Cerebellar cortex (tissue), 1 donor: ENCODE measurements around the gene SETD7.

ENCODE experiments used
- DNase-seq: peaks from one replicate; pipeline ENCODE4 v3.0.0-alpha.2; 2015; ENCODE audit warnings: low spot score

Gene SETD7

GRCh38 chr4:139509727-139510410 lies 46.1 kb downstream of the SETD7 start:
- DNase-seq: peak; percentile 69

- no peak for DNase-seq
Measured at GRCh38 chr4:139508581-139509237, 47.3 kb downstream of the SETD7 start.

GRCh38 chr4:139506774-139507173 lies 49.2 kb downstream of the SETD7 start:
- DNase-seq: no peak

GRCh38 chr4:139503622-139504166 lies 52.3 kb downstream of the SETD7 start:
- DNase-seq: no peak

GRCh38 chr4:139501927-139502899 lies 53.8 kb downstream of the SETD7 start:
- DNase-seq: no peak

GRCh38 chr4:139501527-139501926 lies 54.5 kb downstream of the SETD7 start:
- DNase-seq: no peak

GRCh38 chr4:139501117-139501516 lies 54.9 kb downstream of the SETD7 start:
- DNase-seq: no peak

- no peak for DNase-seq
Measured at GRCh38 chr4:139499186-139499585, 56.8 kb downstream of the SETD7 start.

- peak; percentile 98 for DNase-seq
Measured at GRCh38 chr4:139493176-139493575, 62.8 kb downstream of the SETD7 start.

- peak; percentile 83 for DNase-seq
Measured at GRCh38 chr4:139492429-139492828, 63.6 kb downstream of the SETD7 start.

GRCh38 chr4:139489638-139490037 lies 66.4 kb downstream of the SETD7 start:
- no peak for DNase-seq

- DNase-seq: no peak
Measured at GRCh38 chr4:139488442-139488841, 67.6 kb downstream of the SETD7 start.

GRCh38 chr4:139484783-139485311 lies 71.2 kb downstream of the SETD7 start:
- DNase-seq: no peak

GRCh38 chr4:139483000-139483399 lies 73.0 kb downstream of the SETD7 start:
- no peak for DNase-seq

GRCh38 chr4:139481465-139481864 lies 74.6 kb downstream of the SETD7 start:
- DNase-seq: no peak

GRCh38 chr4:139476363-139476762 lies 79.7 kb downstream of the SETD7 start:
- no peak for DNase-seq

GRCh38 chr4:139472852-139473251 lies 83.2 kb downstream of the SETD7 start:
- DNase-seq: no peak

- DNase-seq: no peak
Measured at GRCh38 chr4:139470997-139471665, 84.9 kb downstream of the SETD7 start.

- DNase-seq: no peak
Measured at GRCh38 chr4:139470295-139470694, 85.7 kb downstream of the SETD7 start.

GRCh38 chr4:139469869-139470268 lies 86.2 kb downstream of the SETD7 start:
- DNase-seq: no peak

- no peak for DNase-seq
Measured at GRCh38 chr4:139469216-139469615, 86.8 kb downstream of the SETD7 start.
